ENCODE data around the gene HIGD1A.

Gene HIGD1A

DNA sequence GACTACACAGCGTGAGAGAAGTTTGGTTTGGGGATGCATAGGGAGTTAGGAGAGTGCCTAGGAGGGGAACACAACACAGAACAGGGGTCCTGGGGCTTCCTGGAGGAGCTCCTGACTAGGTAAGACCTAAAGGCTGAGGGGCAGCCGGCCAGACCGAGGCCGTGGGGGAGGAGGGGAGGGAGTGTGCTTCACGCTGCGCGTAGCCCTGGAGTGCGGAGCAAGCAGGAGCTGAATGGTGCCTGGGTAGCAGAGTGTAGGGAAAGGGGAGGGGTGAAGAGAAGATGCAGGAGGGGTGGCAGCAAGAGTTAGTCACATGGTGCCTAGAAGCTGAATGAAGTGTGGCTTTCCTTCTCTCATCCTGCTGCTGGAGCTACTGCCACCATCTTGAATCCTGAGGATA, 69.3 kb downstream of the HIGD1A start:
- H3K4me3 ChIP-seq (ENCODE audit: low read depth, low read length), result no peak overlapping the region
- no peak for TF ChIP-seq CTCF (IDR thresholded peaks at IDR 0.05; ENCODE audit: borderline replicate concordance, insufficient read depth, low read depth, low read length)

GRCh38 chr3:42734263-42734860, 69.9 kb downstream of the HIGD1A start:
- H3K4me3 ChIP-seq (ENCODE audit: low read depth, low read length), result no peak overlapping the region
- TF ChIP-seq CTCF (IDR thresholded peaks at IDR 0.05; ENCODE audit: borderline replicate concordance, insufficient read depth, low read depth, low read length), result no peak

GRCh38 chr3:42733501-42734262, 70.6 kb downstream of the HIGD1A start:
- no peak overlapping the region for H3K4me3 ChIP-seq (ENCODE audit: low read depth, low read length)
- no peak for TF ChIP-seq CTCF (IDR thresholded peaks at IDR 0.05; ENCODE audit: borderline replicate concordance, insufficient read depth, low read depth, low read length)
